Endodermal cell (in vitro differentiated cells): ENCODE measurements around the gene MTOR. TPM values are rescaled to one million over a fixed set of nuclear protein-coding genes. Genes with fewer than 3 reads are reported as not detected.
A peak's percentile ranks its signal among the peaks of the same experiment; 100 is the strongest.

Experiments
- DNase-seq: peaks from one replicate; pipeline ENCODE4 v3.0.0-alpha.2; 2017
- H3K27ac ChIP-seq: 2 replicates; pipeline ENCODE4 v1.5.1; 2013; ENCODE audit warnings: mild to moderate bottlenecking, low read depth, low read length, moderate library complexity
- H3K27me3 ChIP-seq: 2 replicates; pipeline ENCODE4 v1.6.1; 2013; ENCODE audit warnings: mild to moderate bottlenecking, low read length, moderate library complexity; ENCODE audit not compliant: insufficient read depth, control insufficient read depth, poor library complexity, severe bottlenecking
- H3K36me3 ChIP-seq: 2 replicates; pipeline ENCODE4 v1.7.0; 2013; ENCODE audit warnings: mild to moderate bottlenecking, low read length, moderate library complexity; ENCODE audit not compliant: control insufficient read depth, insufficient read depth
- H3K4me1 ChIP-seq: one replicate; pipeline ENCODE4 v1.7.0; 2013; ENCODE audit warnings: low read length; ENCODE audit not compliant: control insufficient read depth, insufficient read depth
- H3K4me3 ChIP-seq: 2 replicates; pipeline ENCODE4 v1.5.1; 2013; ENCODE audit warnings: mild to moderate bottlenecking, low read length, moderate library complexity
- H3K9ac ChIP-seq: 2 replicates; pipeline ENCODE4 v1.6.1; 2013; ENCODE audit warnings: mild to moderate bottlenecking, low read length, moderate library complexity; ENCODE audit not compliant: poor library complexity, severe bottlenecking; ENCODE audit errors: extremely low read depth
- H3K9me3 ChIP-seq: 2 replicates; pipeline ENCODE4 v1.6.1; 2013; ENCODE audit warnings: mild to moderate bottlenecking, low read length, moderate library complexity; ENCODE audit not compliant: control insufficient read depth
- H3K27ac Mint-ChIP-seq: 2 replicates; pipeline ENCODE4 v1.8.0; 2020; ENCODE audit warnings: mixed read lengths
- H3K27me3 Mint-ChIP-seq: 2 replicates; pipeline ENCODE4 v1.8.0; 2021; ENCODE audit warnings: mild to moderate bottlenecking, mixed read lengths; ENCODE audit not compliant: insufficient read depth
- H3K36me3 Mint-ChIP-seq: 2 replicates; pipeline ENCODE4 v1.8.0; 2020; ENCODE audit warnings: low read depth, mixed read lengths
- H3K4me1 Mint-ChIP-seq: 2 replicates; pipeline ENCODE4 v1.8.0; 2020; ENCODE audit warnings: mixed read lengths
- H3K4me3 Mint-ChIP-seq: 2 replicates; pipeline ENCODE4 v1.8.0; 2020; ENCODE audit warnings: mild to moderate bottlenecking, moderate library complexity, mixed read lengths
- H3K9me3 Mint-ChIP-seq: 2 replicates; pipeline ENCODE4 v1.8.0; 2020; ENCODE audit warnings: mild to moderate bottlenecking, mixed read lengths
- WGBS, 2 experiments: methylation state at CpG; one replicate each; pipeline versions ENCODE4 v1.1.5 to v1.1.7; 2013; ENCODE audit warnings: missing lambda C conversion rate in 2 of 2, mixed read lengths in 1 of 2; ENCODE audit not compliant: insufficient coverage in 1 of 2, insufficient read length in 1 of 2; 5-methylcytosine and 5-hydroxymethylcytosine counted together
- total RNA-seq, 2 donors: library from RNA; stranded (reverse); fragmentation: NEBNext Ultra II Directional in 1 of 2; extraction: Animal tissue kit (Norgen Biotek cat#: 25700) in 1 of 2; gene quantifications; 2 replicates in 1 of 2; 3 replicates in 1 of 2; pipeline ENCODE4 v1.2.1, GENCODE V29; 2021
- TF ChIP-seq, protein P1 (sequence below): fragments of 200-600 bp; sonication (generic); conservative IDR thresholded peaks from 2 replicates; pipeline ENCODE4 v1.5.0; 2021; ENCODE audit warnings: antibody characterized with exemption, mild to moderate bottlenecking

Gene MTOR
- total RNA-seq, 2 donors from 2014 or later, result 69.0 to 78.3 TPM

DNA sequence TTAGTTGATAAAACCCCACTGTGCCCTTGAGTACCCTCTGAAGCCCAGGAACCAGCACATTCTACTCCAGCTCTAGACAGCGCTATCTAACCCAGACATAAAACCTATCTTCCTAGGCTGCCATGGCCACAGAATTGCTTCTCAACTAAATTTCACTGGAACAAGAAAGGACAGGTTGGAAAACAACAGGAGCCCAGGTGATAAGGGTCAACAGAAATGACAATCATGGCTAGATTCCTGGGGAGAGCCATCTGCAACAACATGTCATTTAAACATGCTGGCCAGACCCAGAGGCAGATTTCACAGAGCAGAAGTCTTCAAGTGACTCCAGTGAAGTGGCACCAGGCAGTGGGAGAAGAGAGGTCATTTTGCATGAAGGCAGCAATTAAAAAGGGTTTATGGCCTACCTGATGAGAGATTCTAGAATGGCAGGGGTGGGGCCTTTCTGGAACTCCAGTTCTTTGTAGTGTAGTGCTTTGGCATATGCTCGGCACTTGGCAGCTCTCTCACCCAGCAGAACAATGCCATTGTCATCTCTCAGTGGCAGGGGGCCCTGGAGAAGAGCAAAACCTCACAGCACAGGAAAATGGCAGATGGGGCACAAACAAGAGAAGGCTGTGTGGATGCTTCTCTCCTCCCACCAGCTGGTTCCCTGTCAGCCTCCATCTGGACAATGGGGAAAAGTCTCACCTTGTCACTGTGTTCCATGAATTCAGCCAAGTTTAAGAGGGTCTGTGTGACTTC is 63.3 kb downstream of the MTOR start:
- H3K9me3 ChIP-seq, result no peaks in the 10 kb centered on the region
- H3K4me1 ChIP-seq, result peaks cover 20% of the 10 kb centered on the region
- H3K4me3 ChIP-seq, result peak overlapping the region; percentile 32
- Mint-ChIP-seq H3K36me3 (peaks cover 54% of the 10 kb centered on the region), H3K4me1 (peaks cover 27% of the 10 kb centered on the region), H3K4me3 (no peak overlapping the region), H3K9me3 (no peaks in the 10 kb centered on the region), H3K27ac (peak overlapping the region; percentile 4), H3K27me3 (no peaks in the 10 kb centered on the region)
- peaks cover 50% of the 10 kb centered on the region for H3K36me3 ChIP-seq
- H3K9ac ChIP-seq, result no peak overlapping the region
- TF ChIP-seq, protein P1, sequence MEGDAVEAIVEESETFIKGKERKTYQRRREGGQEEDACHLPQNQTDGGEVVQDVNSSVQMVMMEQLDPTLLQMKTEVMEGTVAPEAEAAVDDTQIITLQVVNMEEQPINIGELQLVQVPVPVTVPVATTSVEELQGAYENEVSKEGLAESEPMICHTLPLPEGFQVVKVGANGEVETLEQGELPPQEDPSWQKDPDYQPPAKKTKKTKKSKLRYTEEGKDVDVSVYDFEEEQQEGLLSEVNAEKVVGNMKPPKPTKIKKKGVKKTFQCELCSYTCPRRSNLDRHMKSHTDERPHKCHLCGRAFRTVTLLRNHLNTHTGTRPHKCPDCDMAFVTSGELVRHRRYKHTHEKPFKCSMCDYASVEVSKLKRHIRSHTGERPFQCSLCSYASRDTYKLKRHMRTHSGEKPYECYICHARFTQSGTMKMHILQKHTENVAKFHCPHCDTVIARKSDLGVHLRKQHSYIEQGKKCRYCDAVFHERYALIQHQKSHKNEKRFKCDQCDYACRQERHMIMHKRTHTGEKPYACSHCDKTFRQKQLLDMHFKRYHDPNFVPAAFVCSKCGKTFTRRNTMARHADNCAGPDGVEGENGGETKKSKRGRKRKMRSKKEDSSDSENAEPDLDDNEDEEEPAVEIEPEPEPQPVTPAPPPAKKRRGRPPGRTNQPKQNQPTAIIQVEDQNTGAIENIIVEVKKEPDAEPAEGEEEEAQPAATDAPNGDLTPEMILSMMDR, result no peak
- H3K27me3 ChIP-seq, result no peaks in the 10 kb centered on the region
- DNase-seq, result no peak
- H3K27ac ChIP-seq, result peak overlapping the region; percentile 75
- 71 to 94% methylated on average over 1 to 2 of the region's 2 CpGs for WGBS, 2 experiments

DNA sequence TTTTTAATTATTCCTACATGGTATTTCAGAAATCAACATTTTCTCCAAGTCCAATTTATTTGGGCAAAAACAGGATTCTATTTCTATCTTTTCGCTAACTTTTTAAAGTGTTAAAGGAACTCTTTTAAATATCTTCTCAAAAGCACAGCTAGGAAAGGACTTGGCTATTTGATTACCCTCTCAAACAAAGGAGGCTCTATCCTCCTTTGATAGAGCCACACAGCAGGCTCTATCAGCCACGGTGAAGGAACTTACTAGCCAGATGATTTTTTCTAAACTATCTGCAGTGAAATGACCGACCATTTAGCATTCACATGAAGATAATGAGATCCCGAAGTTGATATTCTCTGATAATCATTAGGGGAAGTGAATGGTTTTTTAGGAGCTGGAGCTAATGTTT is 64.1 kb downstream of the MTOR start:
- no peak overlapping the region for H3K9ac ChIP-seq
- H3K4me1 ChIP-seq, result peaks cover 20% of the 10 kb centered on the region
- H3K4me3 ChIP-seq, result peak overlapping the region; percentile 32
- 63 to 70% methylated on average over 3 to 4 of the region's 4 CpGs for WGBS, 2 experiments
- TF ChIP-seq, protein P1, result no peak
- no peaks in the 10 kb centered on the region for H3K9me3 Mint-ChIP-seq
- no peak overlapping the region for H3K4me3 Mint-ChIP-seq
- peaks cover 55% of the 10 kb centered on the region for H3K36me3 Mint-ChIP-seq
- H3K36me3 ChIP-seq, result peaks cover 50% of the 10 kb centered on the region
- H3K9me3 ChIP-seq, result no peaks in the 10 kb centered on the region
- DNase-seq, result no peak
- H3K27ac ChIP-seq, result peak overlapping the region; percentile 75
- H3K4me1 Mint-ChIP-seq, result peaks cover 27% of the 10 kb centered on the region
- H3K27me3 Mint-ChIP-seq, result no peaks in the 10 kb centered on the region
- H3K27ac Mint-ChIP-seq, result no peak overlapping the region
- no peaks in the 10 kb centered on the region for H3K27me3 ChIP-seq

DNA sequence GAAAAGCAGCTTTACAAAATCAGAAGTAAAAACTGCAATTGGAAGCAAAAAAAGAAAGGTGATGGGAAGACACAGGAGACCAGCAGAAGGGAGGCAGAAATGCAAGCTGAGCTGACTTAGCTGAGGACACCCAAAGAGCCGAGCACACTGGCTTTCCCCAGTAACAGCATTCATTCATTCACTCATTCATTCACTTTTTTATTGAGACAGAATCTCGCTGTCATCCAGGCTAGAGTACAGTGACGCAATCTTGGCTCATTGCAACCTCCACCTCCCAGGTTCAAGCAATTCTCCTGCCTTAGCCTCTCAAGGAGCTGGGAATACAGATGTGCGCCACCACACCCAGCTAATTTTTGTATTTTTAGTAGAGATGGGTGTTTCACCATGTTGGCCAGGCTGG is 65.0 kb downstream of the MTOR start:
- no peak for DNase-seq
- Histone ChIP-seq H3K9ac (no peak overlapping the region), H3K27ac (no peak overlapping the region), H3K4me3 (no peak overlapping the region), H3K27me3 (no peaks in the 10 kb centered on the region), H3K9me3 (no peaks in the 10 kb centered on the region), H3K36me3 (peaks cover 52% of the 10 kb centered on the region), H3K4me1 (peaks cover 20% of the 10 kb centered on the region)
- H3K27me3 Mint-ChIP-seq, result no peaks in the 10 kb centered on the region
- TF ChIP-seq, protein P1, result no peak
- 83 to 94% methylated on average over 3 to 4 of the region's 4 CpGs for WGBS, 2 experiments
- H3K4me1 Mint-ChIP-seq, result peaks cover 27% of the 10 kb centered on the region
- H3K9me3 Mint-ChIP-seq, result no peaks in the 10 kb centered on the region
- H3K27ac Mint-ChIP-seq, result peak overlapping the region; percentile 67
- no peak overlapping the region for H3K4me3 Mint-ChIP-seq
- H3K36me3 Mint-ChIP-seq, result peaks cover 58% of the 10 kb centered on the region
